ENCODE measurements around the gene VGLL4.

DNA sequence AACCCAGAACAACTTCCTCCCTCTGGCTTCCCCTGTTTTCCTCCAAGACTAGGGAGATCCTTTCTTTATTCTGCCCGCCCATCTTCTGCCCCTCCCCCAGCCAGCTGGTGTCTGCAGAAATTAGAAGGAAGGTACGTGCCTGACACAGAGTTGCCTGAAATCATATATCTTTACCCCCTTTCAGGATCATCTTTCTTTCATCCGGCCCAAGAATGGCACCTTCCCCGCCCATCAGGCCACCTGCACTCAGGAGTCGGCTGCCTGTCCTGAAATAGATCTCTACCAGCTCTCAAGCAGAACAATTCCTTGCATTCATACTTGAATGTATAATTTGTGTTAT, 133.7 kb downstream of the VGLL4 start:
- TF ChIP-seq EP300 (IDR thresholded peaks at IDR 0.05): no peak
- TF ChIP-seq, protein P1, sequence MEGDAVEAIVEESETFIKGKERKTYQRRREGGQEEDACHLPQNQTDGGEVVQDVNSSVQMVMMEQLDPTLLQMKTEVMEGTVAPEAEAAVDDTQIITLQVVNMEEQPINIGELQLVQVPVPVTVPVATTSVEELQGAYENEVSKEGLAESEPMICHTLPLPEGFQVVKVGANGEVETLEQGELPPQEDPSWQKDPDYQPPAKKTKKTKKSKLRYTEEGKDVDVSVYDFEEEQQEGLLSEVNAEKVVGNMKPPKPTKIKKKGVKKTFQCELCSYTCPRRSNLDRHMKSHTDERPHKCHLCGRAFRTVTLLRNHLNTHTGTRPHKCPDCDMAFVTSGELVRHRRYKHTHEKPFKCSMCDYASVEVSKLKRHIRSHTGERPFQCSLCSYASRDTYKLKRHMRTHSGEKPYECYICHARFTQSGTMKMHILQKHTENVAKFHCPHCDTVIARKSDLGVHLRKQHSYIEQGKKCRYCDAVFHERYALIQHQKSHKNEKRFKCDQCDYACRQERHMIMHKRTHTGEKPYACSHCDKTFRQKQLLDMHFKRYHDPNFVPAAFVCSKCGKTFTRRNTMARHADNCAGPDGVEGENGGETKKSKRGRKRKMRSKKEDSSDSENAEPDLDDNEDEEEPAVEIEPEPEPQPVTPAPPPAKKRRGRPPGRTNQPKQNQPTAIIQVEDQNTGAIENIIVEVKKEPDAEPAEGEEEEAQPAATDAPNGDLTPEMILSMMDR (IDR thresholded peaks at IDR 0.05): no peak
